Activated CD8-positive, alpha-beta memory T cell treated with anti-CD3 and anti-CD28 coated beads for 1 hour (primary cell): ENCODE measurements around the gene FAM53B.

Experiments used
- DNase-seq, 2 donors: peaks; one replicate each; pipeline ENCODE4 v3.0.0-alpha.2; 2020; ENCODE audit warnings: low read depth in 1 of 2; ENCODE audit errors: extremely low read depth in 1 of 2

FAM53B gene

DNA sequence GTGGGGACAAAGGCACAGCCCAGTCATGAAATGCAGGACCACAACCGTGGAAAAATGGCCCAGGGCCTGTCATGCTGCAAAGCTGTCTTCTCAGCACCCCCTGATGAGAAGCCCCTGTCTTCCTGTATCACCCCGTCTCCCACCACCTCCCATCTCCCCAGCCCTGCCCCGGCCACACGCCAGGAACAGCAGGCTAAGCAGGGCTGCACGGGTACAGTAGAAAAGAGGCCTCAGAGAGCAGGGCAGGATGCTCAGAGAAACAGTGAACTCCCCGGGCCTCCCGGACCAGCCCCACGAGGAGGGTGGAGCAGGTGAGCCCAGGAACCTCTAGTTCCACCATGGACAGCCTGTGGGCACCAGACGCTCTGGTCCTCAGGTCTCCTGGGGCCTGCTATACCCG lies 77.7 kb downstream of the FAM53B start:
- DNase-seq = no peak

DNA sequence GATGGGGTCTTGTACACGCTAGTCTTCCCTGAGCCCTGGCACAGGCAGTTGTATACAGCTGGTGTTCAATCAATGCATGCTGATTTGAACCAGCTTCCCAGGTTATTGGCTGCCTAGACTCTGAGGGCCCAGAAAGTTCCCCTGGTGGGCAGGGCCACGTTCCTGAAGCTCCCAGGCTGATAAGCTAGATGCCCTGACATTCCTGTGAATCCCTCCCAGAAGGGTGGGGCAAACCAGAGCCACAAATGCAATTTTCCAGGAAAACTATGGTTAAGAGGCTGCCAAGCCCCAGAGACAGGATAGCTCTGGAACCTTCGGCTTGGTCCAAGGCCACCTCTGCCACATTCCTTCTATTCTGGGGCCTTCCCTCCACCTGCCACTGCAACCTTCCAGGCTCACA lies 78.2 kb downstream of the FAM53B start:
- no peak for DNase-seq

DNA sequence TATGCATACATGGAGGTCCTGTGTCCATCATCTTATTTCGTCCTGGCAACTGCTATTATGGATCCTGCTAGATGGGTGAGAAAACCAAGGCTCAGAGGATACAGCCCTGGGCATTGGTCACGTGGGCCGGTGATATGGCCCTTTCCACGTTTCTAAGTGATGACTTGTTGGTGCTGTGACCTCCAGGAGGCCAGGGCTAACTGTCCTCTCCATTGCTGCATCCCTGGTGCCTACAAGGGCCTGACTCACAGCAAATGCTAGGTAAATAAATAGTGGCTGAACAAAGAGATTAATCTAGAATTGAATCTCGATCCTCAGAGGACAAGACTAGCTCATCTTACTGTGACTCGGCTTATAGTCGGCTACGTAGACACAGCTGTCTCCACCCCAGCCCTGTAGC lies 78.6 kb downstream of the FAM53B start:
- no peak for DNase-seq

DNA sequence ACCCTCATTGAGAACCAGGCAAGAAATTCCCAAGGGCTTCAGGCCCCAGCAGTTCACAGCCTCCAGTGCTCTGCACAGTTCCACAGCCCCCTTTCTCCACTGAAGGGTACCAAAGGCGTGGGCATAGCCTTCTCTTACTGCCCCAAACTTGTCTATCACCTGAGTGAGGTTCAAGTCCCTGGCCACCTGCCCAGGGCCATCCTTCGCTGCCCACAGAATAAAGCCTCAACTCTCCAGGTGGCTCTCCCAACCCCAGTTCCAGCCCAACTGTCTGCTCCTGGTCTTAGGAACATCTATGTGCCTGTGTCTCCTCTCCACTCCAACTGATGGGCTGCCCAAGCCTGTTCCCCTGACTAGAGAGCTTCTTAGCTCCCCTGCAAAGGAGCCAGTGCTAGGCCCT lies 79.1 kb downstream of the FAM53B start:
- no peak for DNase-seq

DNA sequence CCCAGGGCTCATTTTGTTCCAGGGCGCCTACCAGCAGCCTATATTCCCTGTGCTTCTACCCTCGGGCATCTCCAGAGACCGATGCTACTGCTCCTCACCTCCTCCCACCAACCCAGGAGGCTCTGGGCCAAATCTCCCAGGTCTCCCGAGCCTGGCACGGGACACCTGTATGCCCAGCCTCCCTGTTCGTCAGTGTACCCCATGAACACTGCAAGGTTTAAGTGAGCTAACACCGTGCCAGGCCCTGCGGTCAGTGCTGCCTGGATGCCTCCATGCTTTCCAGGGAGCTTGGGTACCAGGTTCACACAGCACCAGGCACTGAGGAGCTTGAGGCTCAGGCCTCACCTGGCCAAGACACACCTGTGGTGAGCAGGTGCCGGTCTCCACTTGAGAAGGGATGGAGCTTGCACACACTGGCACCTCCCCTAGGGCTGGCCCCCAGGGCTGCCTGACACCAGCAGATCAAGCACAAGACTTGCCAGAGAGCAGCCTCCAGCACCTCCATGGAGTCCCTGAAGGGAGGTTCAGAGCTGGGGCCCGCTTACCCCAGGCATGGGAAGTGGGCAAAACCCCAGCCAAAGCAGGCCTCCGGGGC lies 80.3 kb downstream of the FAM53B start:
- DNase-seq = no peak

DNA sequence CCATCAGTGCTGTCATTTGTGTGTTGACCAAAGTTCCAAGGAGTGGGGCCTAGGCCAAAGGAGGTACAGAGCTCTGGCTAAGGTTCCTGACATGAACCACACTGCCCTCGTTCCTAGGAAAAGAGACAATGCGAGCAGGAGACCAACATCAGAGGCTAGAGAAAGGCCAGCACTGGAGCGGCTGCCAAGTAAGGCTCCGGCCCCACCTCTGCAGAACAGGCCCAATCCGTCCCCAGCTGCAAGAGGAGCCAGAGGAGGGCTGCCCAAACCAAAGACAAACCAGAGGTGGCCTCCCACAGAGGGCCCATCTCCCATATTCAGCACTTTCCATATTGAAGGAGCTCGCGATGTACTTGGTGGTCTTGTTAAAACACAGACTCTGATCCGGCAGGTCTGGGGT lies 81.0 kb downstream of the FAM53B start:
- no peak for DNase-seq

DNA sequence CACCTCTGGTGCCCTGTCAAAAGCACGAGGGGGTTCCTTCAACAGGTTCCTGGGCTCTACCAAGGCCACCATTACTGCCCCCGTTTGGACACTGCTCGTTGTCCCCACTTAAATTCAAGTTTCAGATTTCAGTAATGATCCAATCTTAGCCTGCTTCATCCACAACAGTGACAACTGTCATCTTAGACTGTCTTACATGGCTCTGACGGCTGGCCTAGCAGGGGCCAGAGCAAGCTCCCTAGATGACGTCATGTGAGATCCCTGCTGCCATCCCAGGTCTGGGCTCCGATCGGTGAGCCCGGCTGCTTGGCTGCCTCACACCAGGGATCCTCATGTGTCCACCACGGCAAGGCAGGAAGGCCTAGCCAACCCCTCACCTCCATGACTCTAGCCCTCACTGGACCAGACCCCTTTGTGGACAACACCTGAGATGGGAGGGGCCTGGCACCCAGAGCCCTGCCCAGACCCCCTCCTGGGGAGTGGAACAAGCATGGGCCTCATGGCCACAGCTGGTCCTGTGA lies 82.5 kb downstream of the FAM53B start:
- DNase-seq = no peak

DNA sequence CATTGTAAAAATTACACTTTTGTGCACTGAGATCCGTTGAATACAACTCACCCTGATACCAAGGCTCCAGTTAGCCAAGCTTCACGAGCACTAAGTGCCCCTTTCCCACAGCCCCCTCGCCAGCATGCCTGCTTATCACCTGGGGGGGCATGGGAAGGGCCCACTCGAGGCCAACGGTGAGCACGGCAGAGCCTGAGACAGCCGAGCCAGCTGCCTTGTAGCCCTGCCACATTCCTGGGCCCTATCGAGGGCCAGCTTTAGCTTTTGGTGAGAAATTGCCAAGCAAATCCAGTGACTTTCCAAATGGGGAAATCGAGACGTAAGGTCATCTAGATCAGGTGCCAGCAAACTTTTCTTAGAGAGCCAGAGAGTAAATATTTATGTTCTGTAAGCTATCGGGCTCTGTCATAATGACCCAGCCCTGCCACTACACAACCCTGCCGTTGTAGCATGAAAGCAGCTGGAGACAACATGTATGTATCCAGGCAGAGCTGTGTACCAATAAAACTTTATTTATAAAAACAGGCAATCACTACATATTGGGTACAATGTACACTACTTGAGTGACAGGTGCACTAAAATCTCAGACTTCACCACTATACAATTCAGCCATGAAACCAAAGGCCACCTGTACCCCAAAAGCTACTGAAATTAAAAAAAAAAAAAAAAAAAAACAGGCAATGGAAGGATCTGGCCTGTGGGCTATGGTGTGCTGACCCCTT lies 83.6 kb downstream of the FAM53B start:
- DNase-seq = no peak

DNA sequence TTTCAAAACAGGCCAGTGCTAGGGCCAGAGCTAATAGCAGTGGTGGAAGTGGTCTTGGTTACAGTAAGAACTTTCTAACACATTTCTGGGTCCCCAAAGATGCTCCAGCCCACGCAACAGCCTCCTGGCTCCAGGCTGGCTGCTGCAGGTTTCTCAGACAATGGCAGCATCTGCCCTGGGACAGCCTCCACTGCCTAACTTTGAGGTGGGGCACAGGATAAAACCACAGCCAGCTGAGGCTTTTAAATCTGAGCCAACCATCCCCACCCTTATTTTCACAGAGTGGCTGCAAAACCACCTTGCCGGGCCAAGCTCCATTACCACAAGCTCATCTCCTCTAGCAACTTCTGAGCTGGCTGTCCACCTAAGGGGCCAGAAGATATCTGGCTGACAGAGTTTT lies 84.8 kb downstream of the FAM53B start:
- no peak for DNase-seq

DNA sequence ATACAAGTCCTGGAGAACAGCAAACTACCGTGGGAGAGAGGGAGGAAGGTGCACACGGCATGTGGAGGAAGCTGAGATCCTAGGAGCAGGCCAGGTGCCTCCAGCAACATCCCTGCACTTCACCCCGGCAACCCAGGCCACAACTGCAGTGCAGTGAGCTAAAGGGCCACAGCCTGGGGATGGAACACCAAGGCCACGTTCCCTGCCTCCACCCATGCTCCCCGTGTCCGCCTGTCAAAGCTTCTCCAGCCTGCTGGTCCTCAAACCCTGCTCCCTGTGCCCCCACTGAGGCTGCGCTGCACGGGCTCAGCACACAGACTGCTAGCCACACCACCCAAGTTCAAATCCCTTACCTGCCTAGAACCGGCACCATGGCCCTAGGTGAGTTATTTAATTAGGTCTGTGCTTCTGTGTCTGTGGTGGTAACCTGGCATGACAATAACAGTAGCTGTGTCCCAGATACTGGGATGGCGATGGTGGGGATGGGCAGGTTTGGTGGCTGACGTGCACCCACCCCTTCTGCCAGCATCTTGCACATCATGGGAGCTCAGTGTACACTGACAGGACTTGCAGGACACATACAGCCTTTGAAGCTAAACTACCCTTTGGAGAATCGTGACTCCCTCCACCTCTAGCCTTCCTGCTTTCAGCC lies 85.5 kb downstream of the FAM53B start:
- DNase-seq = no peak

DNA sequence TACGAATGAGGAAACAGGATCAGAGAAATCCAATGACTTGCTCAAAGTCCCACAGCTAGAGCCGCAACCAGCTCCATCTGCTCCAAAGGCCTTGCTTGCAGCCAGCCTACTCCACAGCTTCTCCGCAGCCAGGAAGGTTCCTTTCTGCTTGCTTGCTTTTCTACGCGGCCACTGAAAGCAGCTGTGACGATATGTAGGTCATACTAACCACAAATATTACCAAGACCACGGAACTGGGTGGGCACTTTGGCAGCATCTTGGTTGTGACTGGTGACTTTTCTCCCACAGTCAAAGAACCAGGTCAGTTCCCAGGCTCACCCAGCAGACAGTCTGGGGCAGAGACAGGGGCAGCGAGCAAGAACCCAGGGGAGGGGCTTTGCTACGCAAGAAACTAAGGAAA lies 86.4 kb downstream of the FAM53B start:
- DNase-seq = no peak

DNA sequence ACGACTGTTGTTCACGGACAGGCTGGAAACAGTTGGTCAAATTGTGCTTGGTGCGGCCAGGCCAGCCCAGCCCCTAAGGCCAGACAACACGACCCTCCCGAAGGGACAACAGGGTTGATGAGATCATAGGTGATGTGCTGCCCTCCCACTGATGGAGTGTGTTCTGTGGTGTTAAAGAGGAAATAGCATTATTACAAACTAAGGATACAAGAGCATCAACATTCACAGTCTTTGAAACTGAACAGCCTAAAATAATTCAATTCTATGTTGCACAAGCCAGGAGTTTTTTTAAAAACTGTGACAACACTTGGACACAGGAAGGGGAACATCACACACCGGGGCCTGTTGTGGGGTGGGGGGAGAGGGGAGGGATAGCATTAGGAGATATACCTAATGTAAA lies 87.6 kb downstream of the FAM53B start:
- no peak for DNase-seq

DNA sequence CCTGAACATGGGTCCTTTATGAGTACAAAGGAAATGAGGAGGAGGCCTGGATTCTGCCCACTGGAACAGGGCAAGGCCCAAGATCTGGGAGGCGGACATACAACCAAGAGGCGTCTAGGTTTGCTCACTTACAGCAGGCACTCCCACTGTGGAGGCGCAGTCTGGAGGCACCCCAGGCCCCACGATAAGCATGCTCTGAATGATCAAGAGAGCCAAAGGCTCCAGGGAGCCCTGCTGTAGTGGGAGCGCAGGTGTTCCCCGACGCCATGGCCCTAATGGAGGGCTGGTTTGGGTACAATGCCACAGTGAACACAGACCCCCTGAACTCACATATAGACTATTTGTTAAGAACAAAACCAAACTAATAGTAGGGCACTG lies 88.1 kb downstream of the FAM53B start:
- no peak for DNase-seq

DNA sequence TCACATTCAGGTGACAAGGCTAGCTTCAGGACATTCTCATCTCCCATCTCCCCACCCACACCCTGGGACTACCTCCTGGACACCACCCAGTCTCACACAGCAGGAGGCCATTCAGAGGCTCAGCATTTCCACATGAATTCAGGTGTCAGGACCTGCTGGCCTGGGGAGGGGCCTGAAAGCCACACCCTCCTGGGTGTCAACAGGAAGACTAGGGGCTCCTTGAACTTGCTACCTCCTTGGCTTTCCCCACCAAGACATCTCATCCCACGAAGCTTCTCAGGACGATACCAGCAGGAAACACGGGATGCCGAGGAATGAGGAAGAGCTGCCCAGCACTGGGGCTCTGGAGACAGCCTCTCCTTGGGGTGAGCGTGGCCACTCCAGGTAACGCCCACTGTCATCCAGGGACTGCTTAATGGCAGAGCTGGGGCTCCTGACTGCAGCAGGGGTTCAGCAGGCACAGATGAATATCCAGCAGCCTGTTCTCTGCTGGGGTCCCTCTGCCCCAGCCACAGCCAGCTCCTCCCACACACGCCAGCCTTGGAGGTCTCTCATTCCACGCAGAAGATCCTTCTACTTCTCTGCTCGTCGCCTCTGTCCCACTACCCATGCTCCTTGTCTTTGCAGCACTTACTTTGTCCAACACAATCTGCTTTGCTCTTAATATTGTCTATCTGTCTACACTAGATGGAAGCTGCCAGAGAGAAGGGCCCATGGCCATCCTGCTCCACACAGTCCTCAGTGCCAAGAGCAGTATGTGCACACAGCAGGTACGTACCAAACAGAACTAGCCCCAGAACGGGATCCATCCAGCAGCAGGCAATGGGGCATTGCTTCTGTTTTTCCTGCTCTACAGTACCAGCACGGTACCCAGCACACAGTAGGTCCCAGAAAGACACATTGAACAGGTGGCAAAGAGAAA lies 88.7 kb downstream of the FAM53B start:
- DNase-seq = no peak

DNA sequence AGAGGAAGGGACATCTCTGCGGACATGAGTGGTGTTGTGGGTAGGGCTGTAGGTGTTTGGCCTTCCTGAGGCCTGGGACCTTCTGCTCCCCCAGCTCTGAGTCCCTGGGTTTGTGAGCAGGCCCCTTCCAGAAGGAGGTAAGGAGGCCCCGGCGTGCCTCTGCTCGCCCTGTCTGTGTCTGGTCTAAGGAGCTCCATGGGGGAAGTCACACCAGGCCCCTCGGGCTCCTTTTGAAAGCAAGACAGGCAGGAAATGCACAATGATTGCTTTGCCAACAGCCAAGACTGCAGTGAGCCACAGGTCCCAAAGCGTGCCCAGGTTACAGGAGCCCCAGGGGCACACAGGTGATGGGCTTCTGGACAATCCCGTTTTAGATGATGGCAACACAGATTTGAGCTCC lies 89.5 kb downstream of the FAM53B start:
- no peak for DNase-seq

DNA sequence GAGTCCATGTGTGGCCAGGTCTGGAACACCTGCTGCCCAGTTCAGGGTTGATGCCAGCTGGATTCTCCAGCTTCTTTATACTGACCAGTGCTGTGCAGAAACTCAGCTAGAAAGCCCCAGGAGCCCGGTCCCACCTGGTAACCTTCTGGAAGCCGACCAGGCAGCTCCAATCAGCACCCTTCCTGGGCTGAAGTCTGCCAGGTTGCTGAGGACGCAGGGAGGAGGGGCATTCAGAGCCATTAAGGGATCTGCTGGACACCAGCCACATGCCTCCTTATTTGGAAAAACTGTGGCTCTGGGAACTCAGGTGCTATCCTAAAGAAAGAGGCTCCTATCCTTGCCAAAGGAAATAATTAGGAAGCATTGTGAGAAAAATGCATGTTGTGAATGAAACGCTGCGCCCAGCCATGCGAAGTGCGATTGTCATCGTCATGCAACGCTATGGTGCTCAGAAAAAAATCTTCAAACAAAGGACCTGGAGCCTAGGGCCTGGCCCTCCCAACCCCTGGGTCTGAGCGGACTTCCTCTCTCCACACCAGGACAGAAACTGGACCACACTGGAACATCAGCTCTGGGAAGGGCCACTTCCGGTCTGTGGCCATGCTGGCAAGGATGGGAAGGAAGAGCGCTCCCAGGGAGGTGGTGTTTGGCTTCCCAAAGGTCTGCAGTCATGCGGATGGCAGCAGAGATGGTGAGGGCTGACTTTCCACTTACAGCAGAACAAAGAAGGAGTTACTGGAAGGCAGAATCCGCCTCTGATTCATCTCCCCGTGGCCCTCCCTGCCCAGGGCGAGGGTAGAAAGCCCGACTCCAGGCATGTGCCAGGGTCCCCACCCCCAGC lies 90.1 kb downstream of the FAM53B start:
- no peak for DNase-seq

DNA sequence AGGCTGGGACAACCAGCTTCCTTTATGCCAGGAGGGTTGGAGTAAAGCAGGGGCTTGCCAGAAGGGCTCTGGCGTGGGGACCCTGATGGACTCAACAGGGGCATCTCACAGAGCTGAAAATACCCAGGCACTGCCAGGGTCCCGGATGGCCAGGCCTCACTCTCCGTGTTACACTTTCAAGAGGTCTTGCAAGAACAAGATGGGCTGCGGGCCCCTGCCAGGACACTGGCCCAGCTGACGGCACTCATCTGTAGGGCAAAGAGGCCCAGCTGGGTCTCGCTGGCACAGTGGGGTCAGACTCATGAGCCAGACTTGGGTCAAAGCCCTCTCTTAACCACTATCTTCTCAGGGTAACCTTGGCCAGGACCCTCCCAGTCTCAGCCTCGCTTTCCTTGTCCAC lies 90.9 kb downstream of the FAM53B start:
- no peak for DNase-seq

DNA sequence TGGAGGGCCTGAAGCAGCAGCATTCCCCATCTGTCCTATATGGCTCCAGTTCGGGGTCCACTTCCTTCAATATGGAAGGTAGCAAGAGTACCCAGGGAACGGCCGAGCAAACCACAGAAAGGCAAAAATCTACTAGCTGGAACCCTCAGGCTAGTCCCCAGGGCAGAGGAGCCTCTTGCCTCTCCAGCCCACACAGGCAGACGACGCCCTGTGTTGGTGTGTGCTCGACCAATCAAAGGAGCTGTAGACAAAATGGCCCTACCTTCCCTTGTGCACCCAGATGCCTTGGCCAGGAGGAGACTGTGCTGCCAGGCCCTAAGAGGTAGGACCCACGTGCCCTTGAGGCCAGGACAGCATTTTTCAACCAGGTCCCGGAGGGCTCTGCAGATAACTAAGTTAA lies 91.5 kb downstream of the FAM53B start:
- DNase-seq = no peak

DNA sequence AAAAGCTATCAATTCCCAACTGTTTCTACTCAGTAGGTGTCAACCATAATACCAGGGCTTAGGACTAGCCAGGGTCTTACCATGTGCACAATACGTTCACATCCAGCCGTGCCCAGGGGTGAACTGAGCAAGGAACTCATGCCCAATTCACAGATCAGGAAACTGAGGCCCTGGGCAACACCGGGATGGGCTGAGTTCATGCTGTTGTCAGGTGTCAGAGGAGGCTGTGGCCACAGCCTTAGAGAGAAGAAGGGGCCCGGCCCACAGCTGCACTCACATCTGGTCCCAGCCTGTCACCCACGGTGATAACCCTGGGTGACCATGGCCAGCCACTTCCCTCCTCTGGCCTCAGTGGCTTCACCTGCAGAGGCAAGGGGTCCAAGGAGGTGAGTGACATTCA lies 92.0 kb downstream of the FAM53B start:
- DNase-seq = no peak

DNA sequence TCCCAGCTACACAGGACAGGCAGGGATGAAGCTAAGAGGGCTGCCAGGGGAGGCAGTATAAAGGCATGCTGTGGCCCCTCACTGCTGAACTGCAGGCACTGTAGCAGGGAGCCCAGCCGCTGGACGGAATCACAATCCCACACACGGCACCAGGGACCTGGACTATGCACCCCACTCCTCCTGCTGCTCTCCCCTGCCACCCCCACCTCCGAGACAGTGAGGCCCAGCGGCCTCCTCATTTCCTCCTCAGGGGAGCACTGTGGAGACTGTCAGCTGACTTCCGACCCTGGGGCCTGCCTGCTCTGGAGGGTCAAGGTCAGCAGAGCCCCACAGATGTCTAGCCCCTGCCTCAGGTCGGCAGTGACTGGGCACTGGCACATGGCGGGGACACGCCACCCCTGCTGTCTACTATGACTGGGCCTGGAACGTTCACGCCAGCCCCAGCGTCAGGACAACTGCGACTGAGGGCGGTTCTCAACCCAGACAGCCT lies 92.7 kb downstream of the FAM53B start:
- DNase-seq = no peak
